H1 (cell line): Measurements from ENCODE around the gene ANKRD36C. TPM values are rescaled to one million over a fixed set of nuclear protein-coding genes. Genes with fewer than 3 reads are reported as not detected.
"Not testable (repeated sequence)": the region's sequence is repeated elsewhere in the genome, so short reads cannot be mapped to it uniquely, and the experiment has no call there.

Experiments
- CTCF ChIA-PET: fragments of 300-600 bp; sonication (Branson Sonifier 250); formaldehyde crosslinking; loops from one replicate; lab custom pipeline; 2021; ENCODE audit not compliant: partially characterized antibody; lab: Charles Lee
- POLR2A ChIA-PET: fragments of 300-600 bp; sonication (Branson Sonifier 250); formaldehyde crosslinking; loops from one replicate; lab custom pipeline; 2021; ENCODE audit warnings: inconsistent platforms; ENCODE audit not compliant: partially characterized antibody; lab: Charles Lee
- DNase-seq, 2 experiments: peaks; one replicate each; pipeline versions ENCODE4 v3.0.0 to v3.0.0-alpha.2; 2010 to 2022; ENCODE audit warnings: low spot score in 2 of 2, low read depth in 1 of 2, mixed read lengths in 1 of 2
- FAIRE-seq: peaks from 2 replicates; lab custom pipeline; 2011; peaks lifted over from hg19 to GRCh38; lab: Jason Lieb, UNC
- H2AFZ ChIP-seq: 2 replicates; pipeline ENCODE4 v1.8.1; 2012; ENCODE audit warnings: low read length, inconsistent platforms
- H2AK5ac ChIP-seq: 2 replicates; pipeline ENCODE4 v1.6.1; 2013; ENCODE audit warnings: low read depth, low read length
- H2BK120ac ChIP-seq: replicated peaks from 2 replicates; pipeline ENCODE3; 2013; ENCODE audit warnings: low read depth, low read length, inconsistent platforms
- H2BK12ac ChIP-seq: 2 replicates; pipeline ENCODE4 v1.6.1; 2013; ENCODE audit warnings: low read depth, low read length
- H2BK15ac ChIP-seq: 2 replicates; pipeline ENCODE4 v1.6.1; 2013; ENCODE audit warnings: low read length
- H2BK20ac ChIP-seq: 2 replicates; pipeline ENCODE4 v1.6.1; 2013; ENCODE audit warnings: low read length
- H2BK5ac ChIP-seq: 2 replicates; pipeline ENCODE4 v1.6.1; 2013; ENCODE audit warnings: low read depth, low read length
- H3K14ac ChIP-seq: 2 replicates; pipeline ENCODE4 v1.6.1; 2013; ENCODE audit warnings: inconsistent platforms; ENCODE audit not compliant: insufficient read length
- H3K18ac ChIP-seq: 2 replicates; pipeline ENCODE4 v1.6.1; 2013; ENCODE audit warnings: low read length; ENCODE audit errors: extremely low read depth
- H3K23ac ChIP-seq: 2 replicates; pipeline ENCODE4 v1.6.1; 2013; ENCODE audit warnings: inconsistent platforms; ENCODE audit not compliant: insufficient read length
- H3K23me2 ChIP-seq: 2 replicates; pipeline ENCODE4 v1.6.1; 2013; ENCODE audit warnings: low read depth, low read length
- H3K27ac ChIP-seq: 2 replicates; pipeline ENCODE4 v1.6.1; 2011; ENCODE audit warnings: low read depth, low read length, inconsistent platforms
- H3K27me3 ChIP-seq, 4 experiments: replicated peaks in 1 of 4; 1 replicate in 1 of 4; 2 replicates in 3 of 4; pipeline versions ENCODE4 v1.6.1 to v1.8.1; 2011 to 2013; ENCODE audit warnings: low read length in 3 of 4, mild to moderate bottlenecking in 3 of 4, inconsistent platforms in 2 of 4, mixed read lengths in 2 of 4, moderate library complexity in 1 of 4; ENCODE audit not compliant: control insufficient read depth in 3 of 4, insufficient read depth in 3 of 4; ENCODE audit errors: extremely low read depth in 1 of 4
- H3K36me3 ChIP-seq, 4 experiments: 2 replicates each; pipeline versions ENCODE4 v1.6.1 to v1.8.1; 2011 to 2013; ENCODE audit warnings: mild to moderate bottlenecking in 4 of 4, low read length in 3 of 4, moderate library complexity in 2 of 4, control low read depth in 1 of 4, inconsistent platforms in 1 of 4; ENCODE audit not compliant: insufficient read depth in 4 of 4, control insufficient read depth in 2 of 4
- H3K4ac ChIP-seq: replicated peaks from 2 replicates; pipeline ENCODE3; 2013; ENCODE audit warnings: low read length, low read depth, mixed read lengths, inconsistent platforms; ENCODE audit not compliant: insufficient read length
- H3K4me1 ChIP-seq, 4 experiments: replicated peaks in 1 of 4; 1 replicate in 1 of 4; 2 replicates in 3 of 4; pipeline versions ENCODE4 v1.6.1 to v1.8.1; 2011 to 2013; ENCODE audit warnings: low read length in 3 of 4, inconsistent platforms in 2 of 4, mixed read lengths in 1 of 4; ENCODE audit not compliant: insufficient read depth in 4 of 4, control insufficient read depth in 3 of 4
- H3K4me2 ChIP-seq, 2 experiments: 2 replicates each; pipeline versions ENCODE4 v1.6.1 to v1.8.1; 2011 to 2013; ENCODE audit warnings: low read depth in 2 of 2, low read length in 2 of 2, control low read depth in 1 of 2, inconsistent platforms in 1 of 2, mild to moderate bottlenecking in 1 of 2; ENCODE audit not compliant: insufficient read depth in 1 of 2
- H3K4me3 ChIP-seq, 4 experiments: fragments of 200-600, 300-600 bp in 1 of 4; sonication (generic), shearing (Covaris generic), sonication (Bioruptor Twin) in 1 of 4; 2 replicates each; pipeline versions ENCODE4 v1.5.1 to v1.8.1; 2011 to 2016; ENCODE audit warnings: low read length in 4 of 4, low read depth in 3 of 4, control low read depth in 2 of 4, inconsistent platforms in 2 of 4, mild to moderate bottlenecking in 2 of 4, mixed read lengths in 1 of 4, moderate library complexity in 1 of 4; ENCODE audit not compliant: insufficient read depth in 2 of 4; ENCODE audit errors: extremely low read depth in 1 of 4
- H3K56ac ChIP-seq: replicated peaks from 2 replicates; pipeline ENCODE3; 2013; ENCODE audit warnings: low read depth, mild to moderate bottlenecking, mixed read lengths, low read length, inconsistent platforms; ENCODE audit not compliant: insufficient read length
- H3K79me1 ChIP-seq: 2 replicates; pipeline ENCODE4 v1.6.1; 2013; ENCODE audit warnings: low read depth, low read length, control low read depth
- H3K79me2 ChIP-seq, 2 experiments: 2 replicates each; pipeline versions ENCODE4 v1.6.1 to v1.8.1; 2012 to 2013; ENCODE audit warnings: low read length in 2 of 2, mild to moderate bottlenecking in 2 of 2, inconsistent platforms in 1 of 2; ENCODE audit not compliant: insufficient read depth in 2 of 2, control insufficient read depth in 1 of 2
- H3K9ac ChIP-seq, 4 experiments: replicated peaks in 1 of 4; 1 replicate in 1 of 4; 2 replicates in 3 of 4; pipeline versions ENCODE4 v1.6.1 to v1.8.1; 2011 to 2013; ENCODE audit warnings: low read depth in 3 of 4, low read length in 3 of 4, control low read depth in 2 of 4, mild to moderate bottlenecking in 2 of 4, moderate library complexity in 2 of 4, inconsistent platforms in 1 of 4; ENCODE audit errors: extremely low read depth in 1 of 4
- H3K9me3 ChIP-seq, 2 experiments: 2 replicates each; pipeline versions ENCODE4 v1.6.1 to v1.8.1; 2012 to 2013; ENCODE audit warnings: mild to moderate bottlenecking in 2 of 2, moderate library complexity in 2 of 2, control low read depth in 1 of 2, inconsistent platforms in 1 of 2, low read depth in 1 of 2, low read length in 1 of 2, mixed read lengths in 1 of 2; ENCODE audit not compliant: insufficient read depth in 2 of 2
- H4K20me1 ChIP-seq, 2 experiments: replicated peaks in 1 of 2; 2 replicates each; pipeline versions ENCODE3 to v1.8.1; 2011 to 2013; ENCODE audit warnings: inconsistent platforms in 2 of 2, low read length in 2 of 2, mild to moderate bottlenecking in 1 of 2; ENCODE audit not compliant: insufficient read depth in 2 of 2, control insufficient read depth in 1 of 2
- H4K5ac ChIP-seq: 2 replicates; pipeline ENCODE4 v1.6.1; 2013; ENCODE audit warnings: low read length, low read depth, mixed read lengths, inconsistent platforms; ENCODE audit not compliant: insufficient read length
- H4K8ac ChIP-seq: 2 replicates; pipeline ENCODE4 v1.8.0; 2013; ENCODE audit warnings: mild to moderate bottlenecking, moderate library complexity, low read length, inconsistent platforms; ENCODE audit not compliant: insufficient read depth; ENCODE audit errors: extremely low read depth
- H4K91ac ChIP-seq: replicated peaks from 2 replicates; pipeline ENCODE3; 2013; ENCODE audit warnings: low read length, mixed read lengths, inconsistent platforms; ENCODE audit not compliant: insufficient read length
- WGBS, 2 experiments: shearing (Covaris generic) in 1 of 2; methylation state at CpG; one replicate each; pipeline versions ENCODE4 v1.1.6 to v1.1.7; 2013 to 2015; ENCODE audit warnings: low lambda C conversion rate in 2 of 2, mixed read lengths in 2 of 2, inconsistent platforms in 1 of 2, low coverage in 1 of 2, missing lambda C conversion rate in 1 of 2; ENCODE audit not compliant: insufficient replicate concordance in 2 of 2, insufficient coverage in 1 of 2, insufficient read length in 1 of 2; ENCODE audit errors: extremely low coverage in 1 of 2, missing lambda C conversion rate in 1 of 2; 5-methylcytosine and 5-hydroxymethylcytosine counted together
- polyA plus RNA-seq, 7 experiments: library from polyadenylated mRNA; depleted of rRNA in 3 of 7; stranded (reverse) in 5 of 7; unstranded in 2 of 7; fragments of >200 nt in 5 of 7; fragments of 200-250 nt in 2 of 7; gene quantifications; 1 replicate in 5 of 7; 2 replicates in 1 of 7; 4 replicates in 1 of 7; pipeline versions ENCODE4 v1.2.1 to v1.2.3, GENCODE V29; 2011 to 2013; ENCODE audit warnings: missing spikeins in 2 of 7, mixed read lengths in 2 of 7
- total RNA-seq: library from RNA; stranded (reverse); fragmentation: NEBNext Ultra II Directional; extraction: Animal tissue kit (Norgen Biotek cat#: 25700); gene quantifications from 2 replicates; pipeline ENCODE4 v1.2.1, GENCODE V29; 2021

The ANKRD36C gene
- total and polyA plus RNA-seq, 2 of the 8 experiments (the other 6 are each of a cell fraction or from before 2014, with no cell fraction given) = 1.1 to 7.3 TPM

DNA sequence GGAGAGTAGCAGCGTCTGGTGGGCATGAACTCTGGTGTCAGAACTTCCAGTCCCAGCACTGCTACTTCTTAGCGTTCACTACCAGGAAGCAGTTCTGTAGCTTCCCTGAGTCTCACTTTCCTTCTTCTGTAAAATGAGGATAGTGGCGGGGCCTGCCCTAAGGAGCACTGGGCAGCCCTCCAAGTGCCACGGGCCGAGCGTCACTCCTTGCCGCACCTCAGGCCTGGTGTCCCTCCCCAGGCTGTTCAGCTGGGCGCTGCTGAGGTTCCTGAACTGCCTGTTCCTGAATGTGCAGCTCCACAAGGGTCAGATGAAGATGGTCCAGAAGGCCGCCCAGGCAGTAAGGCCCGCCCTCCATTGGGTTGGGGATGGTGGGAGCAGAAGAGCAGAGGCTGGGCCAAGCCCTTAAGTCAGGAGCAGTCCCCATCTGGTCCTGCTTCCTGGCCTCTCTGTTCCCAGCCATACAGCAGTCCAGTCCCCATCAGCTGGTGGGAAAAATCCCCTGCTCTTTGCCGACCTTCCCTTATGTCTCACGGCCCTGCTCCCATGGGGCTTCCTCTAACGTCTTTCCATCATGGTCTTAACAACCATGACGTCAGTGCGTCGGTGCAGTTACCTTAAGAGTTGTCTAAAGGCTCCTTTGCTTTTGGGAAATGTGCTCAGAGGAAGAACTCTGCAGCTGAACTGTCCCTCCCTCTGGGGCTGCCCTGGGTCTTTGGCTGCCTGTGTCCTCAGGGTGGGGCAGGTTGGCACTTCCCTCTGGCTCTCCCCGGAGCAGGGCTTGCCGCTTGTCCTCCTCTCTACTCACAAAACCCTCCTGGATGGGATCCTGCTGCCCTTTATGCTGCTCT, 195.2 kb downstream of the ANKRD36C start:
- WGBS, 2 experiments = no CpG with 5 or more reads among the region's 18 CpGs
- H4K91ac ChIP-seq, FAIRE-seq, H3K4ac ChIP-seq, H3K18ac ChIP-seq, H3K4me1 ChIP-seq, H3K27ac ChIP-seq, H3K23ac ChIP-seq, H2AK5ac ChIP-seq, H2BK12ac ChIP-seq, H3K9ac ChIP-seq, H4K8ac ChIP-seq, H2BK20ac ChIP-seq, H4K5ac ChIP-seq, DNase-seq, H3K23me2 ChIP-seq, H3K56ac ChIP-seq, H3K4me2 ChIP-seq, H3K79me1 ChIP-seq, H3K36me3 ChIP-seq, H3K4me3 ChIP-seq, H3K79me2 ChIP-seq, H2BK5ac ChIP-seq, POLR2A ChIA-PET, H3K27me3 ChIP-seq, H3K14ac ChIP-seq, H4K20me1 ChIP-seq, H2BK120ac ChIP-seq, H2AFZ ChIP-seq, CTCF ChIA-PET, H2BK15ac ChIP-seq: not testable (repeated sequence)
- peaks cover 4 to 24% of the 10 kb centered on the region in 2 experiments; a peak in 3 of 4 replicates for H3K9me3 ChIP-seq
